NCI-H2107 treated with DMSO at 0.1 percent for 48 hours (cell line): ENCODE measurements around the gene NUDT2.
"Not testable (repeated sequence)": the region's sequence is repeated elsewhere in the genome, so short reads cannot be mapped to it uniquely, and the experiment has no call there.

Source experiments
- DNase-seq: peaks from one replicate; lab custom pipeline; 2025; ENCODE audit not compliant: unreplicated experiment; lab: John Stamatoyannopoulos, UW

NUDT2 gene

GRCh38 chr9:34334916-34335315 is 5.5 kb downstream of the NUDT2 start:
- no peak for DNase-seq

GRCh38 chr9:34335376-34335775 is 6.0 kb downstream of the NUDT2 start:
- DNase-seq = no peak

GRCh38 chr9:34337403-34337802 is 8.0 kb downstream of the NUDT2 start:
- DNase-seq = no peak

- DNase-seq = not testable (repeated sequence)
Observed at GRCh38 chr9:34338079-34338478, 8.7 kb downstream of the NUDT2 start.

- no peak for DNase-seq
Observed at GRCh38 chr9:34338665-34339385, 9.5 kb downstream of the NUDT2 start.

- DNase-seq = no peak
Observed at GRCh38 chr9:34341659-34342295, 12.4 kb downstream of the NUDT2 start.

GRCh38 chr9:34343090-34343489 is 13.7 kb downstream of the NUDT2 start:
- DNase-seq = no peak

GRCh38 chr9:34343605-34344004 is 14.2 kb downstream of the NUDT2 start:
- DNase-seq = no peak

- DNase-seq = no peak
Observed at GRCh38 chr9:34346873-34347799, 17.8 kb downstream of the NUDT2 start.

GRCh38 chr9:34347800-34348158 is 18.4 kb downstream of the NUDT2 start:
- no peak for DNase-seq

- DNase-seq = no peak
Observed at GRCh38 chr9:34349324-34349723, 20.0 kb downstream of the NUDT2 start.

GRCh38 chr9:34352122-34352652 is 22.8 kb downstream of the NUDT2 start:
- DNase-seq = not testable (repeated sequence)

- not testable (repeated sequence) for DNase-seq
Observed at GRCh38 chr9:34352957-34353356, 23.6 kb downstream of the NUDT2 start.

GRCh38 chr9:34362614-34363214 is 33.3 kb downstream of the NUDT2 start:
- no peak for DNase-seq

GRCh38 chr9:34363619-34364351 is 34.4 kb downstream of the NUDT2 start:
- no peak for DNase-seq

- DNase-seq = no peak
Observed at GRCh38 chr9:34365282-34365681, 35.9 kb downstream of the NUDT2 start.

GRCh38 chr9:34366365-34366764 is 37.0 kb downstream of the NUDT2 start:
- DNase-seq = no peak

- DNase-seq = not testable (repeated sequence)
Observed at GRCh38 chr9:34367751-34368410, 38.5 kb downstream of the NUDT2 start.

- not testable (repeated sequence) for DNase-seq
Observed at GRCh38 chr9:34368796-34369195, 39.4 kb downstream of the NUDT2 start.

GRCh38 chr9:34369636-34370035 is 40.3 kb downstream of the NUDT2 start:
- no peak for DNase-seq
